GM12874 (cell line): ENCODE measurements around the gene DOC2B.

Experiments
- TF ChIP-seq, protein P1 (sequence below): IDR thresholded peaks from 2 replicates; pipeline ENCODE4 v1.5.1; 2011; ENCODE audit warnings: low read depth, mild to moderate bottlenecking, control low read depth, low read length, moderate library complexity; ENCODE audit not compliant: insufficient read depth

Gene DOC2B

DNA sequence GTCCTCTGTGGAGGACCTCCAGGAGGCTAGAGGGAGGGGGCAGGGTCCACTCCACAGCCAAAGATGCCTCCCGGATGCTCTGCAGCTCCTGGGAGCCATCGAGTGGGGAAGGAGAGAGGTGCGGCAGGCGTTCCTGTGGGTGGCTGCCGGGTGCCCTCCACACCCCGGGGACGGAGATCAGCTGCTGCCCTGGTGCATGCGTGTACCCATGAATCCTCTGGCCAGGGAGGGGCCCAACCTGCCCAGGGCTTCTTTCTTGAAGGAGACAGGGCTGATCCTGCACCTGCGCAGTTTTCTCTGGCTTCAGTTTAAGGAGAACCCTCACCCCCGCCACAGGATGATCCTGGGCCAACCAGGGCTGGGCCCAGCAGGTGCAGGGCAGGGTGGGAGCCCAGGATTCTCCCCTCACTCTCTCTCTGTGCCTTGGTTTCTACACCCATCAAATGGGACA lies 33.5 kb upstream of the DOC2B start:
- TF ChIP-seq, protein P1, sequence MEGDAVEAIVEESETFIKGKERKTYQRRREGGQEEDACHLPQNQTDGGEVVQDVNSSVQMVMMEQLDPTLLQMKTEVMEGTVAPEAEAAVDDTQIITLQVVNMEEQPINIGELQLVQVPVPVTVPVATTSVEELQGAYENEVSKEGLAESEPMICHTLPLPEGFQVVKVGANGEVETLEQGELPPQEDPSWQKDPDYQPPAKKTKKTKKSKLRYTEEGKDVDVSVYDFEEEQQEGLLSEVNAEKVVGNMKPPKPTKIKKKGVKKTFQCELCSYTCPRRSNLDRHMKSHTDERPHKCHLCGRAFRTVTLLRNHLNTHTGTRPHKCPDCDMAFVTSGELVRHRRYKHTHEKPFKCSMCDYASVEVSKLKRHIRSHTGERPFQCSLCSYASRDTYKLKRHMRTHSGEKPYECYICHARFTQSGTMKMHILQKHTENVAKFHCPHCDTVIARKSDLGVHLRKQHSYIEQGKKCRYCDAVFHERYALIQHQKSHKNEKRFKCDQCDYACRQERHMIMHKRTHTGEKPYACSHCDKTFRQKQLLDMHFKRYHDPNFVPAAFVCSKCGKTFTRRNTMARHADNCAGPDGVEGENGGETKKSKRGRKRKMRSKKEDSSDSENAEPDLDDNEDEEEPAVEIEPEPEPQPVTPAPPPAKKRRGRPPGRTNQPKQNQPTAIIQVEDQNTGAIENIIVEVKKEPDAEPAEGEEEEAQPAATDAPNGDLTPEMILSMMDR: no peak

- TF ChIP-seq, protein P1: no peak
Measured at GRCh38 chr17:213286-214105, 32.0 kb upstream of the DOC2B start.

- TF ChIP-seq, protein P1: no peak
Measured at GRCh38 chr17:210402-210801, 29.0 kb upstream of the DOC2B start.

DNA sequence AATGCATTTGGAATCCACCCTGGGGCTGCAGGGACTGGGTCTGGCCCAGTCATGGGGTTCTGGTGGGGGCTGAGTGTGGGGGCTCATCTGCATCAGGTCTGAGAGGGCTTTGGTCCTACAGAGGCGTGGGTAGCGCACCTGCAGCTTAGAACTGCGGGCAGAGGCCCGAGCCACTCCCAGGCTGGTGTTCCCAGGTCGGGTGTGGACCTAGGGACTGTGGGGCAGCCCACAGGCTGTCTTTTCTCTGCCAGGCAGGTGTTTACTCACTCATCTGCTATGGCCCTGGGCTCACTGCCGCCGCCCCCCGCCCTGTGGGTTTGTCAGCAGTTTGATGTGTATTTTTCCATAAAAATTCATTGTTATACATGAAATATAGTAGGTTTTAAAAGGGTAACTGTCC lies 27.0 kb upstream of the DOC2B start:
- TF ChIP-seq, protein P1: no peak

DNA sequence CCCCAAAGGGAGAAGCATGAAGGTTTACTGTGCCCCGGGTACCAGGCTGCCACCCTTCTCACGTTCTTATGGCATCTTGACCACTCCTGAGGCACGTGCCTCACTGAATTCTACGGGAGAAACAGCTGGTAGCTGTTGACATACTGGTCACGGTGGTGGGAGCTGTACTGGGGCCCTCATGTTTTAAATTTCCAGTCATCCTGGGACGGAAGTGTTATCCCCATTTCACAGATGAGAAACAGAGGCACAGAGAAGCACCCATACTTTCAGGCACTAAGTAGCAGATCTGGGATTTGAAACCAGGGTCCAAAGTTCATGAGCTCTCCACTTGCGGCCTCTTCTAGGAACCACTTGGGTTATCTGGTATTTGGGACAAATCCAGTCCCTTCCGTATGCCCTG lies 26.3 kb upstream of the DOC2B start:
- TF ChIP-seq, protein P1: no peak

GRCh38 chr17:206941-207560 lies 25.6 kb upstream of the DOC2B start:
- TF ChIP-seq, protein P1: no peak

GRCh38 chr17:205817-206216 lies 24.4 kb upstream of the DOC2B start:
- TF ChIP-seq, protein P1: no peak
